GM19452 (cell line): ENCODE results near the gene MAST4.

Experiments used
- ATAC-seq: cut with Tn5 transposase; IDR thresholded peaks from one replicate; pipeline ENCODE4 v1.9.1; 2021; ENCODE audit not compliant: unreplicated experiment

MAST4 gene

DNA sequence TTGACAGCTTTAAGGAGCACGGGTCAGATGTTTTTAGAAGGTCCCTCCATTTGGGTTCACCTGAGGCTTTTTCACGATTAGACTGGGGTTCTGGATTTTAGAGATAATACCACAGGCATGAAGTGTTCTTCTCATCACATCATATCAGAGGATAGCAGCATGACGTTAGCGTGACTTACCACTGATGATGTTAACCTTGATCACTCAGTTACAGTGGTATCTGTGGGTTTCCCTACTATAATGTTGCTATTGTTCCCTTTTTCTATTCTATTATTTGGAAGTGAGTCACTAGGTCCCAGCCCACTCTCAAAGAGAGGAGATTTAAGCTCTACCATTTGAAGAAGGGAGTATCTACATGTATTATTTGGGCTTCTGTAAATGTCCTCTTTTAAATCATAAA lies 300.0 kb downstream of the MAST4 start:
- no peak for ATAC-seq

DNA sequence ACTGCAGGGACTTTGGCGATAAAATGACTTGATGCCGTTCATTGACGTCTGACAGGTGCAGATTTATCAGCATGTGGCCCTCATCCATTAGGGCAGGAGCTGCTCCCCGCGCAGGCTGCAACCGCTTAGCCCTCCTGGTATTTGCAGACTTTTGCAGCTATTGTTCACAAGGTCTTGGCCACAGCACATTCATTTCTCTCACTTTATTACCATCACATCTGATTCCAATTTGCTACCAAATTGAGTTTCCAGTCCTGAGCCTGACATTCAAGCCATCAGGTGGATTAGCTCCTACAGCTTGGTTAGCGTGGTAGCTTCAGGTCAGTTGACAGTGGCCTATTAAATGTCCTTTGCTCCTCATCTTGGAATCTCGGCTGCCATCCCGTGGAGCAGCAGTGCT lies 301.2 kb downstream of the MAST4 start:
- ATAC-seq: no peak

DNA sequence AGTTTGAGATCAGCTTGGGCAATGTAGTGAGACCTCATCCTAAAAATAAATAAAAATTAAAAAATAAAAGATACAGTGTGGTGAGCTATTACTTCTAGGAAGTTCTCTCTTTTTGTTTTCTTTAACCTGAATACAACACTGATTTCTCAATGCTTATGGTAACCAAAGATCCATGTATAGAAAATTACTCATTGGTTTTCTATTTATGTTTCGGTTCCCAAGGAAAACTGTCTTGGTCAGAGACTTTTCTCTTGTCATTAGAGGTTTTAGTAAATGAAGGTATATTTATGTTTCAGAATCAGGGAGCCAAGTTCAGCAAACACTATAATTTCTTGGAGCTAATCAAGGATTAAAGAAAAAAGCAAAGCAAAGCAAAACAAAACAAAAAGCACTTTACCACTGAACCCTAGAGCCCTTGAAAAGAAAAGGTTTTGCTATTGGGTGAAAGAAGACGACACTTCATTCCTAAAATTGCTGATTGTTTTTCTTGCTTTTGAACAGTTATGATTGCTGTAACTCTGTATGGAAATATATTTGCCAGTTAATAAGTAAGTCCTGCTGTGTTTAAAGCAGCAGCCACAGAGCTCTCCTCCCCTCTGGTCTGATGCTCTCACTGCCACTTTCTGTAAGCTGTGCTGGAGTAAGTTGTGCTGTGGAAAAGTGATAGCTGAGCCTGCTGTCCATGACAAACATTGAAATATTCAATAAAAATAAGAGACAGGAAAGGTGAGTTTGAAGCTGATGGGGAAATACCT lies 302.2 kb downstream of the MAST4 start:
- ATAC-seq: no peak

DNA sequence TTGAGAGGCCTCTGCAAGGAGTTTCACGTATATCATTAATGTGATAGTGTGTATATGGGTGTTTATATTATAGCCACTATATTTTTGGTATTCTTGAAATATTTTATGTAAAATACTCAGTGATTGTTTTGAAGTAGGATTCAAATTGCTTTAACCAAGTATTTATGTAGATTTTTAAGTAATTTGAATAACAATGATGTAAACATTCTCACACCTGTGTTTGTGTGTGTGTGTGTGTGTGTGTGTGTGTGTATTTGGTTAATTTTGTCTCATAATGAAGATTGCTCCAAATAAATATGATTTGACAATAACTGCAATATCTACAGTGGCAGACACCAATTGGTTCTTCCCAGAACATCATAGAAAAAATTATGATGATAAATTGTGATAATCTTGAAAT lies 307.0 kb downstream of the MAST4 start:
- no peak for ATAC-seq

DNA sequence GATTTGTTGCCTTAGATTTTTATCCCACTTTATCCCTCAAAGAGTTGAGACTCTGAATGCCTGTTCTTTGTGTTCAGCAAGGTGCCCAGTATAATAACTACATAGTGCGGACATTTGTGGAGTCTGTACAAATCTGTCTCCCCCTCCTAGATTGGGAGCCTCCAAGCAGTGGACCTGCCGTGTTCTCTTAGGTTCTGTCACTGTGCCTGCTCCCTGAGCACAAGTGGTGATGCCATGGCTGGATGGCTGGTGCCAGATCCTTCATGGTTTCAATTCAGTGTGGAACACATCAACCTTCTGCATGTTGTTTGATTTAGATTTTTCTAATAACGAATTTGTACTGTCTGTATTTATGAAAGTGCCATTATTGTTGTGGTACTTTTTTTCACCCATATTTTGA lies 307.5 kb downstream of the MAST4 start:
- ATAC-seq: no peak

DNA sequence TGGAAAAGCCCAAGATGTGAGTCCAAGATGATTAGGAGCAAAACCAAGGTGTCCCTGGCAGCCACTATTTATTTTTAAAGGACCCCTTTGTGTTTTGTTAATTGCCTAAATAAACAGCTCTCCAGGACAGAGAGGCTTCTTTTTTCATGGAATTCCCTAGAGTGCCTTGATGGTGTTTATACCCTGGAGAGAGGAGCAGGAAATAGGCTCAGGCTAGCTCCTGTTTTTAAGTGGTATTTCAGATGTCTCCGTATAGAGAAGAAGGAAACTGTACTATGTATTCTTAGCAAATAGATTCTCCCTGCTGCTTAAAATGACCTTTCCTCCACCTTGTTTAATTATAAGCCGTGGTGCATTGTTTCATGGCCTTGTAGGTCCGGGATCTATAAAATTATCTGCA lies 308.0 kb downstream of the MAST4 start:
- ATAC-seq: no peak

DNA sequence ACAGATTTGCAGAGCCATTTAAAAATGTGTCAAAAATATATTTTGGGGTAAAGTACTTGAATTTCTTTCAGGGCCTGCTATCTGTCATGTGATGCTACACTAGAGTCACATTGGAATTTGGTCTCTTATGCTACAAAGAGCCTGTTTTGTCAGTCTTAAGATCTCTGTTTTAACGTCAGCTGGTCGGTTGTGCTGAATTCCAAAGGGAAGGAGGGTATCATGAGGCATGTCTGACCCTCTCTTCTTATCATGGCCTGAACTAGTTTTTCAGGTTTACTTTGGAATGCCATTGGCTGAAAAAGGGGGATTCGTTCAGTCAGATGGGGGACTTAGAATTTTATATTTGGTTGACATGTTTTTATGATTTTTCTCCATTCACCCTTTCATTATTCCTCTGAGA lies 309.8 kb downstream of the MAST4 start:
- no peak for ATAC-seq

DNA sequence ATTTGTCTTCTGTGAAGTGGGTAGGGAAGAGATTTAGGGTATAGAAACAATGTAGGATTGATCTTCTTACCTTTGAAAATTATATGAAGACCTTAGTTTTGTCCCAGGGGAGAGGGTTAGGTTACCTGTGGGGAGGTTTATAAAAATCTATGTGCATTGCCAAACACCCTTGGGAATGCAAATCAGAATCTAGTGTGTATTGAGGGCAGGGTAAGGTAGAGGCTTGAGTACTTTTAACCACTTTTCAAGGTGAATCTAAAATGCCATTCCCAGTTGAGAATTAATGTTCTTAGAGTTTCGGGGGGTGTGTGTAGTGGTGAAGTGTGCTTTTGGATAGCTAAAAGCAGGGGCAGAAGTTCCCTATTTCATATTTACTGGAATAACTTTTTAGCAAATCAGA lies 312.0 kb downstream of the MAST4 start:
- ATAC-seq: no peak

DNA sequence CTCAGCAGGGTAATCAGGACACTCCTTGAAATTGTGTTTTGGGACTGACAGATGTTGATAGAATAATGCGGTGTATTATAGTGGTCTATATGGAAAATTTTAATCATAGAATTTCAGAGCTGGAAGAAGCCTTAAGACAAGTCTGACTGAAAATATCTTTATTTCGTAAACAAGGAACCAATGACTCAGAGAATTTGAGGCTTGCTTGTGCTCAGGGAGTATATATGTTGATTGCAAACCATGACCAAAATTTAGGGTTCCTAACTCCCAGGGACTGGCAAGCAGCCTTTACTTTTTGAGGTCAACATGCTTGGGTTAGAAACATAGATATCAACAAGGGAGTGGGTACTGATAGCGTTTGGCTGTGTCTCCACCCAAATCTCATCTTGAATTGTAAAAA lies 313.2 kb downstream of the MAST4 start:
- no peak for ATAC-seq

DNA sequence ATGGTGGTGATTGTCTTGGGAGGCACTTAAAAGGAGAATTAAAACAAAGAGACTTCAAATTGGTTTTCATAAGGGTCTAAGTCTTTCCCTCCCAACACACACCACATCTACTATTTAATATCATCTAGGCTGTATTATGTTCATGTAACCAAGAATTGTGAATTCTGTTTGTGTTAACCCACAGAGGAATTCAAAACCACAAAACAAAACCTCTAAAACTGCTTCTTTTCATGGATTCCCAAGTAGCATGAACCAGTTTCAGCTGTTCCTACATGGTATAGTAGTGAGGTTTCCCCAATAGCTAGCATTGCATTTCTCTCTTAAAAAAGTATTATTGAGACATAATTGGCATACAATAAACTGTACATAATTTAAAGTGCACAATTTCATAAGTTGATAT lies 316.6 kb downstream of the MAST4 start:
- no peak for ATAC-seq

DNA sequence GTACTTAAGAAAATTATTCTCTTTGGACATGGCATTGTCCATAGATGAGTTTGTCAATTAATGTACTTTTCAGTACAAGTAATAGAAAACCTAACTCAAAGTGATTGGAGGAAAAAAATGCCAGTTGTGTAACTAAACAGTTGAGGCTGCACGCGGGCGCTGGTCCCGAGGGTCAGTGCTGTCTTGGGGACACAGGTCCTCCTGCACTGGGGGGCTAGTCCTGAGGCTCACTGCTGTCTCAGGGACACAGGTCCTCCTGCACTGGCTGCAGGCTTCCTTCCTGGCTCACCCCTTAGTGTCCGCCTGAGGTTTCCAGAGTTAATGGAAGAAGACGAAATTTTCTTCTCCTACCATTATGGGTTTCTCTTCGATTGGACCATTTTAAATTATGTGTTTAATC lies 319.3 kb downstream of the MAST4 start:
- ATAC-seq: no peak

DNA sequence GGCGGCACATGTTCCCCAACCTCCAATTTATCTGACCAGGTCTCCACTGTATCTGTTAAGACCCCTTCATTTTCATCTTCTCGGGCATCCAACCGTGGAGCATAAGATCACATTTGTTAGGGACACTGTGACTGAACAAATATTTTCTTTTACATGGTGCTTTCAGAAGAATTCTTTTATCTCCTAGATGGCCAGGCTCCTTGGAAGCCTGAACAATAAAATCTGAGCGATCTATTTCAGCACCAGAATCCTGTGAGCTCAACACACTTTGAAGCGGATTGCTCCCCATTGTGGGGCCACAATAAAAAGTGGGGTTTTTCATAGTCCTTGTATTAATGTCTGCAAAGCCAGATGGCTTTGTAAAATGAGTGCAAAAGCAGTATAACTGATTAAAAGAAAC lies 326.7 kb downstream of the MAST4 start:
- no peak for ATAC-seq

DNA sequence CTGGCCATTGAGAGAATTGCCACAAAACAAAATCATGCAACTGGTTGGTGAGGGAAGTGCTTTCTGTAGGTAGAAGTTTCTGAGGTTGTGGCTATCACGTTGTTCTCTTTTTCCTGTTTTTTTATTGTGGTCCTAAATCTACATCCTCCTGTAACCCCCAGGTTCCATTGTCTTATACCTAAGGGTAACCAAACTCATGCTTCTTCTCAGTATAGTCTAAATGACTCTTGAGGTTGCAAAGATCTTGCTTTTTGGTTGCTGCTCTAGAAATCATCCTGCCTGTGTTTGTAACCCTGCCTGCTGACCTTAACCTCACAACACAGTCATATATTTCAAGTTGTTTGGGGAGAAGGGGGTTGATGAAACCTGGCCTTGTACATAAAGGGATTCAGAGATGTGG lies 327.3 kb downstream of the MAST4 start:
- no peak for ATAC-seq

DNA sequence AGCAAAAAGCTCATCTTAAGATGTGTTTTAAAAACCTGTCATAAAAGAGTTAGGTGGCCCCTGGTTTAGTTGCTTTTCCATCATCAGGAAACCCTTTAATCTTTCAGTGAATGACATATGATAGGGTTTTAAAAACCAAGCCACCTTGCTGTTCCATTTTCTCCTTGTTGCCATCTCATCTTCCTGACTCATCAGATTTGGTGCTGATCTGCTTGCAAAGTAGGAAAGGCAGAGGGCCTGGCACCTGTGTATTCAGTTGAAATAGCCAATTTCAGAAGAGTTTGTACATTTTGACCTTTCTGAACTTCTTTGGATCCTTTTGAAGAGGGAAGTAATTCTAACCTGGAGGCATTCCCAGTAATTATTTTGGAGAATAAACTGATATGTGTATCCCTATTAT lies 327.7 kb downstream of the MAST4 start:
- no peak for ATAC-seq

DNA sequence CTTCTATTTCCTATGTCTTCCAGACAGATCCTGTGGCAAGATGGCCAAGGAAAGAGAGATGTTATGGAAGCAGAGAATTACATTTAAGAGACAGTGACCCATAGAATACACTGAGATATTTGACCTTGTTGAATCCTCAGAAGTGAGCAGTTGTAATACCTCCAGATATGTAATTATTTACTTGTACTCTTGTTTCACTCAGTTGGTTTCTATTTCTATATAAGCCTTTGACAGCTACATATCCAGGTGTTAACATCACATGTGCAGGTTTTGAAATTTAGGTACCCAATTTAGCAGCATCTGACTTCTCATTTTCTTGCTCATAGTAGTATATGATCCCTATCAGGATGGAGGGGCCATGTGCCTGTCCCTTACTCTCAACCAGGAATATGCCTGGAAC lies 330.9 kb downstream of the MAST4 start:
- no peak for ATAC-seq

DNA sequence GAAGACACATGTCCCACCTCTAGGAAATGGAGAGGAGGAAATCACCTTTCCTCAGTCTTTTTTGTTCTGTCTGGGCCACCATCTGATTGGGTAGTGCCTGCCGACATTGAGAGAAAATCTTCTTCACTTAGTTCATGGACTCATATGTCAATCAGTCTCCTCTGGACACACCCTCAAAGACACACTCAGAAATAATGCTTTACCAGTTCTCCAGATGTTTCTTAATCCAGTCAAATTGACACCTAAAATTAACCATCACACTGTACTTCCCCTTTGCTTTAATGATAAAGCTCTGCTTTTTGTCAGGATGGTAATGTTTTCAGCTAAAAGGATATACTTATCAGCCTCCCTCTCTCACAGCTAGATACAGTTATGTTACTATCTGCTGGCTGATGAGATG lies 333.1 kb downstream of the MAST4 start:
- ATAC-seq: no peak

DNA sequence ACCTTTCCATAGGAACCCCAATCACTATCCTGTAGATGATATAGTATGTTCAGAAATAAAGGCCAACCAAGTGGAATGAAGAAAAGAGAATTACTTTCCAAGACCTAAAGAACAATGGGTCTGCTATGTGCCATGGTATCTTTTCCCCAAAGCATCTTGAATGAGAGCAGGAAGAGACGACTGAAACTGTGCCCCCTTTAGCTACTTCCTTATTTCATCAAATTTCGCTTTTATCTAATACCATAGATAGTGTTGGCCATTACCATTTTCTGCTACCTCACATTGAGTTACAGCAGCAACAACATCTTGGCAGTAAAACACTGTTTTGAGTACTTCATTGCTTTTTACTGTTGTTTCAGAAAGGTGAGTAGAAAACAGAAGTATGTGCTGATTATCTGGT lies 333.8 kb downstream of the MAST4 start:
- ATAC-seq: no peak

DNA sequence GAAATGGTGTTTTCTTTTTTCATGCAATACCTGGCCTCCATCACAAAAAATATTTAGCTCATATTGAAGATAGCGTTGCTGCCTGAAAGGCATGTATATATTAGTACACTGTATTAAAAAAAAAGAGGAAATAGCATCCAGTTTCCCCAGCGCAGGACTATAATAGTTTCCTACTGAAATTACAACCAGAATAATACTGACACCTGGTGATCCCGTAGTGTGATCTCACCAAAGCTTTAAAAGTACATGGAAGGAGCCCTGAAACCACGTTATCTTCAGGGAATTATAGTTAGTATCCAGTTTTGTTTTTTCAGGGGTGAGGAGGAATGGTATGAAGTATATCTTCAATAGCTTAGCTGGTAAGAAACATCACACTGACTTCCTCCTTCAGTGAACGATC lies 335.5 kb downstream of the MAST4 start:
- no peak for ATAC-seq

DNA sequence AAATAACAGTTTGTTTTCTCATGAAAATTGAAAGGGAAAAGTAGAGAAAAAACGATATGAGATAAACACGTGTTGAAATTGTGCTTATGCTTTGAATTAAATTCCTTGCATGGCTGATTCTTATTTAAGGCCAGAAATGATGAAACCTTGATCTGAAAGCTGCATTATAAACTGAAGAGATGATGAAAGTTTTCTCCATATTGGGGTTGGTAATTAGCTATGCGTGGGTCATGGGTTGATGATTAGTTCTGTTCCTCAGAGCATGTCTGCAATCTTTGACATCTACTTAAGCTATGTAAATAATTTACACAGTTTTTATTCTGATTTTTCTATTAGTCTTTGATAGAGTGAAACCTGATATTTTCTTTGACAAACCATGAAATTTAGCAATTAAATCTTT lies 336.3 kb downstream of the MAST4 start:
- ATAC-seq: no peak

DNA sequence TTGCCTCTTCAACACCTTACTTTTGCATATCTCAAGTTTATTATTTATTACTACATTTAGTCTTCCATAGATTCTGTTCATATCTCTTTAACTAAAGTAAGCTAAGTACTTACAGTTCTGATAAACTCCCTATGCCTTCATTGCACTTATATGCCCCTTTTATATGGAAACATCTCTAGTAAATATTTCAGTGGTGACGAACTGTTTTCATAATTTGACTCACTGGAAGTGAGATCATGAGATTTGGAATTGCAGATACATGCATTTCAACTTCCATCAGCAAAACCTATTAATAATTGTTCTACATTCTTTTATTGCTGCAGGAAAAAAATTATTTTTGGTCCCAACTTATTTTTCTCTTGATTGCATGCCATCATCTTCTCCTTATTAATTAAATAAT lies 336.9 kb downstream of the MAST4 start:
- no peak for ATAC-seq

DNA sequence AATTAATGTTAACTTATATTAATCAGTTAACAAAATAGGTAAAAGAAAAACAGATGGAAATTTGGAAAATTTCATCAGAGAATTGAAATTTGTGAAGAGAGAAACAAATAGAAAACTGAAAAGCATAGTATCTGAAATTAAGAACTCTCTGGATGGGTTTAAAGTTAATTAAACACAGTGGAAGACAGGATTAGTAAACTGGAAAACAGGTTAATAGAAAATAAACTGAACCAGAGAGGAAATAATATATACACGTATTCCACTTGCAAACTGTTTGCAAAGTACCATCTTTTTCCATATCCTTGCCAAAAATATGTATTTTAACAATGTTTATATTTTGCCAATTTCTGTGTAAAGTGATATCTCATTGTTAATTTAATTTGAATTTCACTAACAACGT lies 342.9 kb downstream of the MAST4 start:
- no peak for ATAC-seq

DNA sequence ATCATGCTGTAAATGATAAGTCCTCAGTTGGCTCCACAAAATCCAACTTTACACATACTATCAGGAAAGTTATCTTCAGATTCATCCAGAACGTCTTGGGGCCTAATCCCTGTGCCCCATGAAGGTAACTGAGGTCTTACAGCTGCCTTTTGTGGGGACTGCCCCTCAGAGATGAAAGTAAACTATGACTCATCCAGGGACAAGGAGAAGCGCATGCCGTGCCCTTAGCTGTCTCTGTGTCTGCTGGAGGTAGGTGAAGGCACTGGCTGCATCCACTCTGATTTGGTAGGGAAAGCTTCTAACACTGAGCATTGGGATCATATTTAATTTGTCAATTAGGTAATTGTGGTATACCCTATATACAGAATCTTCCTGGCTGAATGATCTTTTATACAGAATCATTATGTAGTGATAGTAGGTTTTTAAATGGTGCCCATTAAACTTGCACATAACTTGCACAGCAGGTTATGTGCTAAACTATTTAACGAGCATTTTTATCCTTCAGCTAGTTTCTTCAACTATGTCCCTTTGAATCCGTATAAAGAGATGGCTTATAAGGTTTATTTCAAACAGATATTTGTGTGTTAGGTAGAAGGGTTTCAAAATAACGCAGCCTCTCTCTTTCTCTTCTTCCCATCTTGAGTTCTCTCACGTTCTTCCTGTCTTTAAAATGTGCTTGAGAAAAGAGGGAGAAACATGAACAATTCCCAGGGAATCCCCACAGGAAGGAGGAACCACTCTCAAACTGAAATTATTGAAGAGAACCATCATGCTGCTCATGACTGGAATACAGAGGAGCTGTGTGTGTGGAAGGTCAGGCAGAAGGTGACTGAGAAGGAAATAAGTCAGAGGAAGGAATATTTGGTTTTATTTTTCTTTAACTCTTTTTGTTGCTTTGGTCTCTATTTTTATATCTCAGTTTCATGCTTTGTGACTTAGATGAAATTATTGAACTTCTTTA lies 349.5 kb downstream of the MAST4 start:
- peak; percentile 81 for ATAC-seq
